D341Med (cell line): ENCODE results near the gene PRSS22.

Experiments
- DNase-seq: peaks from one replicate; pipeline ENCODE4 v3.0.0; 2012; ENCODE audit warnings: low spot score

PRSS22 gene

DNA sequence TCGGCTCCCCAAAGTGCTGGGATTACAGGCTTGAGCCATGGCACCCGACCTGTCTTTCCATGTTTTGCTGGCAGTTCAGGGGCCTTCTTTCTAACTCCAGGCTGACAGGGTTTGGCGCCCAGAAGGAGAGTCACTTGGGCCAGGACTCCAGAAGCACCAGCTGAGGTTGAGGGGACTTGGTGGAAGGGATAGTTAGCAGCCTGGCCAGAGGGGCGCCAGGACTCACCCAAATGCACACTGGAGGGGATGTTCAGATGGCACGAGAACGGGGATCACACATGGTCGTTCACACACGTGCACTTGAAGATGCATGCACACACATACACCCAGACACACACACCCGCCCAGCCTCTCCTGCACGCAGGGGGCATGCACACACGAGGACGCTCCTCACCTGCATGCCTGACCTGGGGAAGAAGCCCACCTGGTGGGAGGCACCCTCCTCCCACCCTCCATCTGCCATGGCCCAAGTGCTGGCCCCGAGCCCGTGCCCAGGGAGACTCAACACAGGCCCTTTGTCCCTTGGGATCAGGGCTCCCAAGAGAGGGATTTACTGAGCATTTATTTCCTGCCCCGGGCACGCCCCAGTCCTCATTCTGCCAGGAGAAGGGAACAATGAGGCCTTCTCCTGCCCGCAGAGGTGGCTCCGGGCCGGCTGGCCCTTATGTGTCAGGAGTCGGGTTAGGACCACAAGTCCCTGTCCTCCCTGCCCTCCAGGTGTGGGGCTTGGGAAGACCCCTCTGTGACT is 43.2 kb downstream of the PRSS22 start:
- DNase-seq: no peak

DNA sequence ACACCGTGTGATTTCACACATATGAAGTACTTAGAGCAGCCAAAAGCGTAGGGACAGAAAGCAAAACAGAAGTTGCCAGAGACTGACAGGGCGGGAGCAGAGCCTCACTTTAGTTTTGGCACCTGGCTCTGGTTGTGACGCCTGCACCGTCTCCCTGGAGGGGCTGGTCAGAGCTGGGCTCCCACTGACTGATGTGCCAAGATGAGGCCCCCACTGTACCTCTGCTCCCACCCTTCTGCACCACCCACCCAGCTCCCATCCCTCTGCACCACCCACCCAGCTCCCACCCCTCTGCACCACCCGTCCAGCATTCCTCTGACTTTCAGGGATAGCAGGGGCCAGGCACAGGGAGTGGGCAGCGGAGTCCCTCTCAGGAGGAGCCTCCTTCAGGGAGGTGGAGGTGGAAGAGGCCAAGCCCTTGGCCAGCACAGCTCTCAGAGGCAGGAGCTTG is 44.2 kb downstream of the PRSS22 start:
- DNase-seq: no peak

DNA sequence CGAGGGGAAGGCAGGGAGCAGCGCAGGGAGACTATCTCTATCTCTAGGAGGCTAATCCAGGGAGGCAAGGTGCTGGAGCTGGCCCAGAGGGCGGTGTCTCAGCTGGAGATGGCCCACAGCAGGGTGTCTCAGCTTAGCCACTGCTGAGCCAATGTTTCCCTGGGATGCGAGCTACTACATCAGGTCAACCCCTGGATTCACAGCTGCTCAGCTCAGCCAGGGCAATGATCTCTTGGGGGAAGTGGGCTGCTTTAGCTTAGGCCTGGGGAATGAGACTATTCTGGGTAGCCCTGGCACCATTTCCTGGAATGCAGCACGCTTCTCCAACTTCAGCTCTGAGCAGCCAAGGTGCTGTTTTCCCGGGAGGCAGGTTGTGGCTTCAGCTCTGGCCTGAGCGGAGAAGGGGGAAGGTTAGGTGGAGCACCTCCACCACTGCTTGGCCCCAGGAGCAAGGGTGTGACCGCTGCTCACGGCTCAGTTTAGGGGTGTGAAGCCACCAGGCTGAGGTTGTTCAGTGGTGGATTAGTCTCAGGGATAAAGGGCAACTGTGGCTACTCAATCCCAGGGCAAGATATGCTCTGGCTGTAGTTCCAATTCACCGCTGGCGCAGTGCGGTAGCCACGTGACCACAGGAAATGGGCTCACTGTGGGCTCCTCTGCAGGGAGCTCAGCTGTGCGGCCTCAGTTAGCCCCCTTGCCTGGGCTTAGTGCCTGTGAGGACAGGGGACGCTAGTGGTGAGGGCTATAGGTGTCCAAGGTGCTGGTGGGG is 46.1 kb downstream of the PRSS22 start:
- no peak for DNase-seq

- DNase-seq: no peak
These were observed 47.3 kb downstream of the PRSS22 start for GRCh38 chr16:2810651-2811050.

- no peak for DNase-seq
These were observed 48.7 kb downstream of the PRSS22 start for GRCh38 chr16:2809149-2809760.

DNA sequence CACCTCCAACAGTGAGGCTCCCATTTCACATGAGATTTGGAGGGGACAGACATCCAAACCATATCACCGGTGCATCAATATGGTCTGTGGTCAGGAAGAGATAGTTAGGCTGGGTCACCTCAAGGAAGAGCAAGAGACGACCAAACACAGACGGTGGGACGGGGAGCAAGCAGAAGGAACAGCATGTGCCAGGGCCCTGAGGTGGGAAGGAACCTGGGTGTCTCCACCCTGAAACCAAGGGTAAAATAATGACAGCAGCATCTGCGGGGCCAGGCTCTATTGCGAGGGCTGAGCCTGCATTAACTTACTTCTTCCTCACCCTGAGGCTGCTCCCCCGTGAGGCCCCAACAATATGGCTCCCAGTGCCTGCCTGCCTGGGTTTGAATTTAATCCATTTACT is 49.8 kb downstream of the PRSS22 start:
- no peak for DNase-seq

DNA sequence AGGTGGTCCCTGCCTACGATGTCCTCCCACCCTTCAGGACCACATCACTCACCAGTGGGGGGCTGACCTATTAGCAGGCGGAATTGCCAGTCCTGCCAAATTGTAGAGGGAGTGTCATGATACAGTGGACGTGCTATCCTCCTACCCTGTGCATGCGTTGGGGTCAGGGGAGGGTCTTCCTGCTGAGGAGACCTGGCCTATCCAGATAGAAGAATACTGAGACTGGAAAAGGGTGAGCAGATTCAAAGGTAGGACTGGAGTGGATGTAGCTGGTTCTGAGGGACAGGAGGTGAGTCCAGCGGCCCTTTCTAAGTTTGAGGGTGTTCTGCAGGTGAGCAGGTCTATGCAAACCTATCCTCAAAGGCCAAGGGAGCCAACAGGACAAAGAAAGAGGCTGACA is 51.7 kb downstream of the PRSS22 start:
- no peak for DNase-seq

- DNase-seq: no peak
These were observed 53.2 kb downstream of the PRSS22 start for GRCh38 chr16:2804728-2805127.

DNA sequence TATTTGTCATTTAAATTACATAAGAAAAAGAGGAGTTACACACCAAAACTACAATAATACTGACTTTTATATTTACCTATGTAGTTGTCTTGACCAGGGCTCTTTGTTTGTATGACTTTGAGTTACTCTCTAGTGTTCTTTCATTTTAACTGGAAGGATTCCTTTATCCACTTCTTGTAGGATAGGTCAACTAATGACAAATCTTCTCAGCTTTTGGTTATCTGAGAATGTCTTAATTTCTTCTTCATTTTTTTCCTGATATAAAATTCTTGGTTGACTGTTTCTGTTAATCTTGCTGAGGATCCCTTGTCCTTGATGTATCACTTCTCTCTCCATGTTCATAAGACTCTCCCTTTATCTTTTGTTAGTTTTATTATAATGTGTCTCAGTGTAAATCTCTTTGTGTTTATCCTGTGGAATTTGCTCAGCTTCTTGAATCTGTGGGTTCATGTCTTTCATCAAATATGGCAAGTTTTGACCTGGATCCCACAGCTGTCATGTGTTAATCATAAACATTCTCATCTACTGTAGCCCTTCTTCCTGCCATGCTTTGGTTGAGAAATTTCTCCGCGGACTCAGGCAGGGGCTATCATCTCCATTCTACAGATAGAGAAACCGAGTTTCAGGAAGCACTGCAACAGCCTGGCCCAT is 54.3 kb downstream of the PRSS22 start:
- no peak for DNase-seq
